Gastroesophageal sphincter (tissue), 3 donors: Measurements from ENCODE around the gene ENOX1.
"Not testable (repeated sequence)": the region's sequence is repeated elsewhere in the genome, so short reads cannot be mapped to it uniquely, and the experiment has no call there.

ENCODE experiments used
- CTCF ChIP-seq, 4 experiments: fragments of 200-600 bp in 2 of 4; fragments of 450-650 bp in 2 of 4; sonication (generic) in 1 of 4; IDR thresholded peaks; one replicate each; pipeline ENCODE4 v1.5.1; 2017 to 2019; ENCODE audit warnings: antibody characterized with exemption in 4 of 4, mild to moderate bottlenecking in 2 of 4, moderate library complexity in 2 of 4
- POLR2A ChIP-seq, 2 donors: fragments of 450-650 bp; IDR thresholded peaks; one replicate each; pipeline ENCODE4 v1.6.1; 2017; ENCODE audit warnings: antibody characterized with exemption in 2 of 2, mild to moderate bottlenecking in 2 of 2, moderate library complexity in 1 of 2
- POLR2AphosphoS5 ChIP-seq: sonication (generic); formaldehyde crosslinking; IDR thresholded peaks from one replicate; pipeline ENCODE4 v1.6.1; 2017; ENCODE audit warnings: antibody characterized with exemption

GRCh38 chr13:43416408-43416807 is 370.4 kb downstream of the ENOX1 start:
- not testable (repeated sequence) for TF ChIP-seq CTCF (IDR thresholded peaks at IDR 0.05); POLR2AphosphoS5; POLR2A (IDR thresholded peaks at IDR 0.05)
